Right atrium auricular region (tissue), 2 donors: Measurements from ENCODE around the gene MRPS34. TPM values are rescaled to one million over a fixed set of nuclear protein-coding genes. Genes with fewer than 3 reads are reported as not detected.
A peak's percentile ranks its signal among the peaks of the same experiment; 100 is the strongest.

Source experiments
- DNase-seq: peaks from one replicate; pipeline ENCODE4 v3.0.0-alpha.2; 2019; ENCODE audit warnings: low spot score
- H3K27ac ChIP-seq, 2 donors: fragments of 200-600 bp; sonication (generic); 1 replicate in 1 of 2; 2 replicates in 1 of 2; pipeline ENCODE4 v1.5.1; 2016 to 2019
- H3K27me3 ChIP-seq, 2 donors: fragments of 200-600 bp; sonication (generic); one replicate each; pipeline versions ENCODE4 v1.5.1 to v1.6.0; 2017 to 2019
- H3K36me3 ChIP-seq: fragments of 200-600 bp; sonication (generic); one replicate; pipeline ENCODE4 v1.5.1; 2016
- H3K4me1 ChIP-seq, 2 donors: fragments of 200-600 bp; sonication (generic); one replicate each; pipeline versions ENCODE4 v1.5.1 to v1.6.0; 2017 to 2019
- H3K4me3 ChIP-seq, 2 donors: fragments of 200-600 bp; sonication (generic); 1 replicate in 1 of 2; 2 replicates in 1 of 2; pipeline ENCODE4 v1.5.1; 2017 to 2019; ENCODE audit warnings: mild to moderate bottlenecking in 1 of 2, moderate library complexity in 1 of 2
- H3K9me3 ChIP-seq, 2 donors: fragments of 200-600 bp; sonication (generic); one replicate each; pipeline ENCODE4 v1.5.1; 2019
- CTCF ChIP-seq, 2 donors: fragments of 200-600 bp; sonication (generic); IDR thresholded peaks; one replicate each; pipeline ENCODE4 v1.5.1; 2019; ENCODE audit warnings: antibody characterized with exemption in 2 of 2
- total RNA-seq, 2 donors: library from RNA; depleted of rRNA; stranded (reverse); fragments of >200 nt; gene quantifications; one replicate each; pipeline ENCODE4 v1.1.0, GENCODE V29; 2016

MRPS34 gene
- total RNA-seq, 2 donors from 2014 or later = 58.8 to 77.9 TPM

- TF ChIP-seq CTCF (IDR thresholded peaks at IDR 0.05) = peak in 1 of 2 donors; percentile 46
- Histone ChIP-seq H3K9me3 (no peaks in the 10 kb centered on the region), H3K4me3 (no peak overlapping the region), H3K4me1 (no peaks in the 10 kb centered on the region), H3K36me3 (peaks cover 91% of the 10 kb centered on the region), H3K27ac (no peak overlapping the region), H3K27me3 (no peaks in the 10 kb centered on the region)
- no peak for DNase-seq
These were observed 9.1 kb downstream of the MRPS34 start for GRCh38 chr16:1763521-1764511.

GRCh38 chr16:1762879-1763520 lies 9.9 kb downstream of the MRPS34 start:
- no peaks in the 10 kb centered on the region for H3K27me3 ChIP-seq
- DNase-seq = no peak
- no peaks in the 10 kb centered on the region for H3K4me1 ChIP-seq
- H3K9me3 ChIP-seq = no peaks in the 10 kb centered on the region
- peaks cover 89% of the 10 kb centered on the region for H3K36me3 ChIP-seq
- H3K27ac ChIP-seq = no peak overlapping the region
- no peak for TF ChIP-seq CTCF (IDR thresholded peaks at IDR 0.05)
- no peak overlapping the region for H3K4me3 ChIP-seq

GRCh38 chr16:1762196-1762878 lies 10.6 kb downstream of the MRPS34 start:
- no peaks in the 10 kb centered on the region for H3K4me1 ChIP-seq
- no peak overlapping the region for H3K27ac ChIP-seq
- no peaks in the 10 kb centered on the region for H3K27me3 ChIP-seq
- DNase-seq = no peak
- peaks cover 89% of the 10 kb centered on the region for H3K36me3 ChIP-seq
- no peak overlapping the region for H3K4me3 ChIP-seq
- H3K9me3 ChIP-seq = no peaks in the 10 kb centered on the region
- no peak for TF ChIP-seq CTCF (IDR thresholded peaks at IDR 0.05)

- H3K4me1 ChIP-seq = no peaks in the 10 kb centered on the region
- H3K36me3 ChIP-seq = peaks cover 83% of the 10 kb centered on the region
- H3K9me3 ChIP-seq = no peaks in the 10 kb centered on the region
- no peak for TF ChIP-seq CTCF (IDR thresholded peaks at IDR 0.05)
- H3K4me3 ChIP-seq = no peak overlapping the region
- no peak overlapping the region for H3K27ac ChIP-seq
- H3K27me3 ChIP-seq = no peaks in the 10 kb centered on the region
- no peak for DNase-seq
These were observed 11.2 kb downstream of the MRPS34 start for GRCh38 chr16:1761751-1762150.

GRCh38 chr16:1760911-1761310 lies 12.0 kb downstream of the MRPS34 start:
- H3K4me3 ChIP-seq = no peak overlapping the region
- TF ChIP-seq CTCF (IDR thresholded peaks at IDR 0.05) = no peak
- H3K27me3 ChIP-seq = no peaks in the 10 kb centered on the region
- H3K27ac ChIP-seq = no peak overlapping the region
- H3K36me3 ChIP-seq = peaks cover 75% of the 10 kb centered on the region
- no peaks in the 10 kb centered on the region for H3K4me1 ChIP-seq
- no peak for DNase-seq
- H3K9me3 ChIP-seq = no peaks in the 10 kb centered on the region
